Esophagus muscularis mucosa (tissue), 4 donors: ENCODE results near the gene CD300LG.

Experiments used
- EP300 ChIP-seq: sonication (generic); formaldehyde crosslinking; IDR thresholded peaks from one replicate; pipeline ENCODE4 v1.6.1; 2017; ENCODE audit warnings: antibody characterized with exemption
- POLR2A ChIP-seq: fragments of 450-650 bp; IDR thresholded peaks from one replicate; pipeline ENCODE4 v1.6.1; 2017; ENCODE audit warnings: antibody characterized with exemption, moderate library complexity, mild to moderate bottlenecking, low read depth
- POLR2AphosphoS5 ChIP-seq, 2 donors: sonication (generic); formaldehyde crosslinking; IDR thresholded peaks; one replicate each; pipeline ENCODE4 v1.6.1; 2017; ENCODE audit warnings: antibody characterized with exemption in 2 of 2
- TF ChIP-seq, protein P1 (sequence below), 3 experiments: fragments of 200-600 bp in 2 of 3; fragments of 450-650 bp in 1 of 3; sonication (generic) in 2 of 3; IDR thresholded peaks; one replicate each; pipeline ENCODE4 v1.5.1; 2017 to 2019; ENCODE audit warnings: antibody characterized with exemption in 3 of 3, mild to moderate bottlenecking in 2 of 3, moderate library complexity in 1 of 3

DNA sequence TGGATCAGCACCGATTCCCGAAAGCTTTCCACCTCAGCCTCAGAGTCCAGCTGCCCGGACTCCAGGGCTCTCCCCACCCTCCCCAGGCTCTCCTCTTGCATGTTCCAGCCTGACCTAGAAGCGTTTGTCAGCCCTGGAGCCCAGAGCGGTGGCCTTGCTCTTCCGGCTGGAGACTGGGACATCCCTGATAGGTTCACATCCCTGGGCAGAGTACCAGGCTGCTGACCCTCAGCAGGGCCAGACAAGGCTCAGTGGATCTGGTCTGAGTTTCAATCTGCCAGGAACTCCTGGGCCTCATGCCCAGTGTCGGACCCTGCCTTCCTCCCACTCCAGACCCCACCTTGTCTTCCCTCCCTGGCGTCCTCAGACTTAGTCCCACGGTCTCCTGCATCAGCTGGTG is 15.0 kb downstream of the CD300LG start:
- TF ChIP-seq, protein P1, sequence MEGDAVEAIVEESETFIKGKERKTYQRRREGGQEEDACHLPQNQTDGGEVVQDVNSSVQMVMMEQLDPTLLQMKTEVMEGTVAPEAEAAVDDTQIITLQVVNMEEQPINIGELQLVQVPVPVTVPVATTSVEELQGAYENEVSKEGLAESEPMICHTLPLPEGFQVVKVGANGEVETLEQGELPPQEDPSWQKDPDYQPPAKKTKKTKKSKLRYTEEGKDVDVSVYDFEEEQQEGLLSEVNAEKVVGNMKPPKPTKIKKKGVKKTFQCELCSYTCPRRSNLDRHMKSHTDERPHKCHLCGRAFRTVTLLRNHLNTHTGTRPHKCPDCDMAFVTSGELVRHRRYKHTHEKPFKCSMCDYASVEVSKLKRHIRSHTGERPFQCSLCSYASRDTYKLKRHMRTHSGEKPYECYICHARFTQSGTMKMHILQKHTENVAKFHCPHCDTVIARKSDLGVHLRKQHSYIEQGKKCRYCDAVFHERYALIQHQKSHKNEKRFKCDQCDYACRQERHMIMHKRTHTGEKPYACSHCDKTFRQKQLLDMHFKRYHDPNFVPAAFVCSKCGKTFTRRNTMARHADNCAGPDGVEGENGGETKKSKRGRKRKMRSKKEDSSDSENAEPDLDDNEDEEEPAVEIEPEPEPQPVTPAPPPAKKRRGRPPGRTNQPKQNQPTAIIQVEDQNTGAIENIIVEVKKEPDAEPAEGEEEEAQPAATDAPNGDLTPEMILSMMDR (IDR thresholded peaks at IDR 0.05), result no peak
- TF ChIP-seq POLR2A, result no peak
- TF ChIP-seq POLR2AphosphoS5 (IDR thresholded peaks at IDR 0.05), result no peak
- TF ChIP-seq EP300, result no peak
